ENCODE measurements around the gene R3HCC1L. TPM values are rescaled to one million over a fixed set of nuclear protein-coding genes. Genes with fewer than 3 reads are reported as not detected.
A peak's percentile ranks its signal among the peaks of the same experiment; 100 is the strongest.

The R3HCC1L gene
- total RNA-seq: 15.1 TPM

GRCh38 chr10:98134431-98135221 lies at the start of gene R3HCC1L:
Gene R3HCC1L (plus strand): TSS chr10:98134657. CDS start chr10:98208115, 73,458 bp downstream.
- DNase-seq: peak; percentile 79

DNA sequence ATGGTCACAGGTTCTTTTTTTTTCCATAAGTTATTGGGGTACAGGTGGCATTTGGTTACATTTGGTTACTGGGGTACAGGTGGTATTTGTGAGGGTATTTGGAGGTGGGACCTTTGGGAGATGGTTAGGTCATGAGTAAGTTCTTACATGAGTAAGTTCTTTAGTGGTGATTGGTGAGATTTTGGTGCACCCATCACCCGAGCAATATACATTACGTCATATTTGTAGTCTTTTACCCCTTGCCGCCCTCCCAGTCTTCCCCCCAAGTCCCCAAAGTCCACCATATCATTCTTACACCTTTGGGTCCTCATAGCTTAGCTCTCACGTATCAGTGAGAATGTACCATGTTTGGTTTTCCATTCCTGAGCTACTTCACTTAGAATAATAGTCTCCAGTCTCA lies 49.2 kb upstream of the R3HCC1L start:
- DNase-seq: no peak

- DNase-seq: no peak
These were observed 47.4 kb upstream of the R3HCC1L start for GRCh38 chr10:98086837-98087708.

- no peak for DNase-seq
These were observed 46.1 kb upstream of the R3HCC1L start for GRCh38 chr10:98088186-98088971.

DNA sequence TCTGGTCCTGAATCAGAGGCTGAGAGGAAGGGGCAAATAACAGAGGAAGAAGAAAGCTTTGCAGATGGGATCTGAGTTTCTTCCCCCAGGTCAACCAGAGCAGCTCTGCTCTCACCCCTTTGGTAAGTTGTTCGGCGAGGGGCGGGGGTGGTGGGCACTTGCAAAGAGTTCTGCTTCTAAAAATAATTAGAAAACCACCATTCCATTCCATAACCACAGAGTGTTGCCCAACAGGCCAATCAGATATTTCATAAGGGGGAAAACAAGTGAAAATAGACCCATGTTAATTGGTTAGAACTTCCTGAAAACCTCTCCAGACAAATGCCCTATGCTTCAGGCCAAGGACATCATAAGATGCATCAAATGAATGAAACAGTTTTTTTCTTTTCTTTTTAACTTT lies 43.6 kb upstream of the R3HCC1L start:
- DNase-seq: no peak

DNA sequence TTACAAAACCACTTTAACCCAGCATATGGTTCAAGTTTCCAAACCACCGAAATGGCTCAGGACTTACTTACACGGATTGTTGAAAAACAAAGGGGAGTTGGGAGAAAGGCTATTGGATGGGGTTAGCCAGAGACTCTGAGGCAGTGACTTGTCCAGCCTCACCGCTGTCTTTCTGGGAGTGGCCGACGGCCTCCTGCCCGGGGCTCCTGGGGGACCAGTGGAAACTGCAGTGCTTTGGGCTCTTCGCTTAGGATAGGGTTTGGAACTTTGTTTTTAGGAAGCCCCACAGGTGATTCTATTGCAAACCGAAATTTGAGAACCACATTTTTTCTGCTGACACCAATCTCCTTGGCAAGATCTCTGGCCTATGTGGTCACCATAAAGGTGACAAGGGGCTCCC lies 38.1 kb upstream of the R3HCC1L start:
- DNase-seq: no peak

- DNase-seq: no peak
These were observed 37.7 kb upstream of the R3HCC1L start for GRCh38 chr10:98096731-98097130.

GRCh38 chr10:98097175-98097574 lies 37.3 kb upstream of the R3HCC1L start:
- DNase-seq: no peak

DNA sequence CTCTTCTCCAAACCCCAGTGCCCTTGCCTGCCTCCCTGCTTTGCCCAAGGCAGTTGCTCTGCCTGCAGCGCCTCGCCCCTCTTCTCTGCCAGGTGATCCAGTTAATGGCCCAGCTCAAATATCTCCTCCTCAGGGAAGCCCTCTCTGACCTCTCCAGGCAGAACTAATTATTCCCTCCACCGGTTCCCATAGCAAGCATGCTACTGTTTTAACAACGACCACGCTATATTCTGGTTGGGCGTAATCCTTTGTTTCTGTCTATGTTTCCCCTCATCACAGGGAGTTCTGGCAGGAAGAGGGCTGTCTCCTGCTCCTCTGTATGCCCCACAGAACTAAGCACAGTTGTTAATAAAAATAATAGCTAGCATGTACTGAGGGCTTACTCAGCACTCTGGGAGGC lies 36.8 kb upstream of the R3HCC1L start:
- DNase-seq: peak; percentile 19

DNA sequence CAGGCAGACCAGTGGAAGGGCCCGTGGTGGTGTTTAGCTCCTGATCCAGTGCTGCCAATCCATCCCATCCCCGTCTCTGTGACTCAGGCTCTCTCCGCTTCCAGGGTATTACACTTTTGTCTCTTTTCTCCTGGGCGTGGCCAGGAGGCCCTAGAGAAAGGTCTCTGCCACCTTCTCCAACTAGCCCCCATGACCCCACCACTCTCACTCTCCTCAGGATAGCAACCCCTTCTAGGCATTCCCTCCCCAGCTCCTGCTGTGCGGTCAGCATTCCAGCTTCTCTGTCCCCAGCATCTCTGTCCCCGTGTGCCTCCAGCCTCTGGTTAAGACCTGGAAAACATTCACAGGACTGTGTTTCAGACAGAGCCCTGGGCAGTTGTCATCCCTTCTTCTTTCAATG lies 36.2 kb upstream of the R3HCC1L start:
- no peak for DNase-seq

DNA sequence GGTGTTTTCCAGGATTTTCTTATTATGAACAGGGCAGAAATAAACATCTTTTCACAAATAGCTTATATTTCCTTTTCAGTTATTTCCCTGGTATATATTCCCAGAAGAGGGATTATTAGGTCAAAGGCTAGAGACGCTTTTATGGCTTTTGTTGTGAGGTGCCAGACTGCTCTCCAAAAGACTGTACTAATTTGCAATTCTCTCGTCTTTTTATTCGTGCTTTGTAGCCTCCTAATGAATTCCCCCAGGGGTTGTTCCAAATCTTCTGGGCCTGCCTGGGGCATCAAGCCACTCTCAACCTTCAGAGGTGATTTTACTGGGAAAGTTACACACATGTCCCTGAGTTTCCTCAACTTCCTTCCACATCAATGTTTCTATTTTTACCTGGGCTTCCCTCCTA lies 34.0 kb upstream of the R3HCC1L start:
- no peak for DNase-seq

- no peak for DNase-seq
These were observed 33.1 kb upstream of the R3HCC1L start for GRCh38 chr10:98101366-98101765.

DNA sequence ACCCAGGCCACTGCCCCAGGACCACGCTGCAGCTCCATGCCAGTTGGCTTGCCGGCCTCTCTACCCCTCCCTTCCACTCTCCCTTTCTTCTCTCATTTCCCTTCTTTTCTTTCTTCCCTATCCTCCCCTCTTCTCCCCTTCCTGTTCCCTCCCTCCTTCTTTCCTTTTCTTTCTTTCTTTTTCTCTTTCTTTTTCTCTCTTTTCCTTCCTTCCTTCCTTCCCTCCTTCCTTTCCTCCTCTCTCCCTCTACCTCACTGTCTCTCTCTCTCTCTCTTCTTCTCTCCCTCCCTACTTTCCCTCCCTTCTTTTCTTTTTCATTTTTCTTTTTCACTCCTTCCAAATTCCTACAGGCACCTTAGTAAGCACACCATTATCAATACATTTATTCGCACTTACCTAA lies 30.3 kb upstream of the R3HCC1L start:
- no peak for DNase-seq

- no peak for DNase-seq
These were observed 27.9 kb upstream of the R3HCC1L start for GRCh38 chr10:98106531-98106930.

DNA sequence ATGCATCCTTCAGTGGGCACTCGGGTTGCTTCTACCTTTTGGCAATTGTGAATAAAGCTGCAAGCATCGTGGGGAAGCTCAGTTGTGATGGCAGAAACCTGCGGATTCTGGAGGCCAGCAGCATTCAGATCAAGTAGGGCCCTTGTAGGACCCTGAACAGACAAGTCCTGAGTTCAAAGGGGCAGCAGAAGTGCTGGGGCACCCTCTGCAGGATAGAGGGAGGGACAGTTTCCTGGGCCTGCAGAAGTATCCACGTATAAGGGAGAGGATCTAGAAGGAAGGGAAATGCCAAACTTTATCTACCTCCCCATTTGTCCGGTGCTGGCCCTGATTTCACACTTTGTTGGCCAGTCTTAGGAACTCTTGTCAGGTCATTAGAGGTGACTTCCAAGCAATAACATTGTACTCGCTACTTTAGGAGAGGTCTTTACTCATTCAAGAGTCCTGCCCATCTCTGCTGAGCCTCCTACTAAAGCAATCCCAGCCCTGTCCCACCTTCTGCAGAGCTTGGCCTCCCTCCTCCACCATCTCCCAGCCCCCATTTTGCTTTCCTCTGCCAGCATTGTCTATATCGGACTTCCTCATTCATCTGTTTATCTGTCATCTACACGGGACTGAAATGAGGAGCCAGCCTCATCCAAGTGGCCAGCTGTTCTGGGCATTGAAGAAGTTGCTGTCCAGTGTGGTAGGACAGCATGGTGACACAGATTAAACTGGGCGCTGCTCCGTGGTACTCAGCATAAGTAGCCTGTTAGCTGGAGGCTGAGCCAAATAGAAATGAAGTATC lies 26.6 kb upstream of the R3HCC1L start:
- no peak for DNase-seq

- no peak for DNase-seq
These were observed 24.1 kb upstream of the R3HCC1L start for GRCh38 chr10:98110356-98110755.

GRCh38 chr10:98115031-98115787 lies 19.2 kb upstream of the R3HCC1L start:
- no peak for DNase-seq

- no peak for DNase-seq
These were observed 14.6 kb upstream of the R3HCC1L start for GRCh38 chr10:98119891-98120290.

DNA sequence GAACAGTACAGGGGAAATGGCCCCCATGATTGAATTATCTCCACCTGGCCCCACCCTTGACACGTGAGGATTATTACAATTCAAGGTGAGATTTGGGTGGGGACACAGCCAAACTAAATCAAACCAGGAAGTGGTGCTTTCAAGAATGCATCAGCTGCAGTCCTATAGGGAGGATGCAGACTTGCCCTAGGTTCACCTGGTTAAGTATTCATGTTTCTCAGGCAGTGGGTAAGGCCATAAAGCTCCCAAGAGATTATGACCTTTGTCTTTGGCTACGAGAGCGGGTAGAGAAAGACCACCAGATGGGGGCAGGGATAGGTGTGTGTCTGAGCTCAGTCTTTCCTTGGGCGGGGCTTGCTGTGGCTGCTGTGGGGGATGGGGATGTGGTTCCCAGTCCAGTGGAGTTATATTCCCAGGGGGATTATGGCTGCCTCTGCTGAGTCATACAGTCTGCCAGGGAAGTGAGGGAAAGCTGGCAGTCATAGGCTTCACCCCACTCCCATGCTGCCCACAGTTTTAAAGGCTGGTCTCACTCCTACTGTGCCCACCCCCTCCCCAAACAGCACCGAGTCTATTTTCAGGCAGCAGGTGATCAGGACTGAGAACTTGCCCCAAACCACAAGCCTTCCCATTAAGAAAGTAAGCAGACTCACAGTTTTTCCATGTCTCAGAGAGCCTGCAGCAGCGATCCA lies 8.4 kb upstream of the R3HCC1L start:
- no peak for DNase-seq

GRCh38 chr10:98128802-98129201 lies 5.7 kb upstream of the R3HCC1L start:
- DNase-seq: no peak

Measured in skin of body (tissue), 2 donors.